HCT116 (cell line): ENCODE measurements around the gene HAND2. TPM values are rescaled to one million over a fixed set of nuclear protein-coding genes. Genes with fewer than 3 reads are reported as not detected.

Experiments used
- ATAC-seq: fragments of 200-7000 bp; cut with Tn5 transposase; 2 replicates; pipeline ENCODE4 v1.9.1; 2020; ENCODE audit warnings: mild to moderate bottlenecking, moderate library complexity
- BruUV-seq: library from RNA; stranded (reverse); fragments of 400-500 nt; replicated peaks from 2 replicates; lab custom pipeline; 2021; lab: Mats Ljungman, UMichigan
- CTCF ChIA-PET: fragments of 300-600 bp; sonication (Branson Sonifier 250); formaldehyde crosslinking; loops from one replicate; lab custom pipeline; 2021; ENCODE audit warnings: antibody characterized with exemption; lab: Charles Lee
- POLR2A ChIA-PET: fragments of 300-600, 350-600 bp; sonication (Branson Sonifier 250); formaldehyde crosslinking; loops from one replicate; lab custom pipeline; 2021; ENCODE audit warnings: antibody characterized with exemption; lab: Charles Lee
- RAD21 ChIA-PET, 2 experiments: fragments of 300-600 bp; sonication (Branson Sonifier 250); formaldehyde crosslinking; loops; one replicate each; lab custom pipeline; 2023; ENCODE audit warnings: low total read pairs in 2 of 2; ENCODE audit not compliant: uncharacterized antibody in 2 of 2, unreplicated experiment in 2 of 2, low non-redundant PET in 1 of 2; lab: Charles Lee
- DNase-seq: peaks from one replicate; pipeline ENCODE4 v3.0.0-alpha.2; 2010; ENCODE audit warnings: low read depth, low spot score
- H2AFZ ChIP-seq: fragments of 200-600 bp; shearing (Covaris generic), sonication (generic); 2 replicates; pipeline ENCODE4 v1.6.1; 2017; ENCODE audit warnings: low read depth, mixed run types, mixed read lengths, antibody characterized with exemption, low read length; ENCODE audit not compliant: poor library complexity, severe bottlenecking
- H3K27ac ChIP-seq: 2 replicates; pipeline ENCODE4 v1.5.1; 2012; ENCODE audit warnings: low read depth, low read length
- H3K27me3 ChIP-seq: fragments of 200-600 bp; sonication (generic); 2 replicates; pipeline ENCODE4 v1.6.1; 2016; ENCODE audit warnings: mixed run types, low read length, mixed read lengths; ENCODE audit not compliant: insufficient read depth
- H3K36me3 ChIP-seq, 2 experiments: fragments of 200-500 bp in 1 of 2; fragments of 200-600 bp in 1 of 2; sonication (Bioruptor generic) in 1 of 2; sonication (generic) in 1 of 2; 2 replicates each; pipeline versions ENCODE4 v1.5.1 to v1.6.1; 2014 to 2016; ENCODE audit warnings: low read length in 2 of 2, inconsistent platforms in 1 of 2, mixed read lengths in 1 of 2, mixed run types in 1 of 2; ENCODE audit not compliant: insufficient read depth in 2 of 2, control insufficient read depth in 1 of 2
- H3K4me1 ChIP-seq, 2 experiments: fragments of 200-600 bp in 1 of 2; sonication (generic) in 1 of 2; 2 replicates each; pipeline versions ENCODE4 v1.5.1 to v1.6.1; 2012 to 2017; ENCODE audit warnings: low read length in 2 of 2, inconsistent platforms in 1 of 2, mild to moderate bottlenecking in 1 of 2, mixed read lengths in 1 of 2, mixed run types in 1 of 2, moderate library complexity in 1 of 2; ENCODE audit not compliant: insufficient read depth in 2 of 2, control insufficient read depth in 1 of 2
- H3K4me2 ChIP-seq: fragments of 200-600 bp; sonication (generic); 2 replicates; pipeline ENCODE4 v1.6.1; 2017; ENCODE audit warnings: mixed run types, low read length, mixed read lengths
- H3K4me3 ChIP-seq, 2 experiments: fragments of 200-600 bp in 1 of 2; sonication (generic) in 1 of 2; replicated peaks in 1 of 2; 2 replicates each; pipeline ENCODE4 v1.5.1; 2011 to 2016; ENCODE audit warnings: low read length in 2 of 2, control low read depth in 1 of 2, low read depth in 1 of 2, mild to moderate bottlenecking in 1 of 2, mixed read lengths in 1 of 2, mixed run types in 1 of 2
- H3K79me2 ChIP-seq: fragments of 200-600 bp; sonication (generic); 2 replicates; pipeline ENCODE4 v1.6.1; 2017; ENCODE audit warnings: mild to moderate bottlenecking, mixed run types, low read length, moderate library complexity, mixed read lengths; ENCODE audit not compliant: insufficient read depth
- H3K9ac ChIP-seq: fragments of 200-600 bp; sonication (generic); 2 replicates; pipeline ENCODE4 v1.6.1; 2016; ENCODE audit warnings: low read length, mixed read lengths
- H3K9me2 ChIP-seq: fragments of 200-600 bp; sonication (generic), shearing (Covaris generic); 2 replicates; pipeline ENCODE4 v1.6.1; 2017; ENCODE audit warnings: mixed run types, mild to moderate bottlenecking, moderate library complexity; ENCODE audit not compliant: insufficient read depth
- H3K9me3 ChIP-seq, 2 experiments: fragments of 200-500 bp in 1 of 2; fragments of 200-600 bp in 1 of 2; sonication (Bioruptor generic) in 1 of 2; sonication (generic) in 1 of 2; 2 replicates each; pipeline ENCODE4 v1.6.1; 2014 to 2017; ENCODE audit warnings: low read length in 2 of 2, mixed read lengths in 2 of 2, inconsistent platforms in 1 of 2, low read depth in 1 of 2, mild to moderate bottlenecking in 1 of 2, mixed run types in 1 of 2, moderate library complexity in 1 of 2; ENCODE audit not compliant: control insufficient read depth in 1 of 2, insufficient read depth in 1 of 2
- H4K20me1 ChIP-seq: fragments of 200-600 bp; sonication (generic), shearing (Covaris generic); 2 replicates; pipeline ENCODE4 v1.6.1; 2017; ENCODE audit warnings: mixed run types, mild to moderate bottlenecking, moderate library complexity; ENCODE audit not compliant: insufficient read depth
- CBX3 ChIP-seq: IDR thresholded peaks from 2 replicates; pipeline ENCODE4 v1.6.1; 2012; ENCODE audit warnings: low read depth
- CTCF ChIP-seq, 3 experiments: fragments of 200-600 bp in 1 of 3; sonication (generic) in 1 of 3; IDR thresholded peaks in 2 of 3; conservative IDR thresholded peaks in 1 of 3; 2 replicates each; pipeline ENCODE4 v1.5.1; 2012 to 2017; ENCODE audit warnings: low read depth in 2 of 3, low read length in 2 of 3, antibody characterized with exemption in 1 of 3, borderline replicate concordance in 1 of 3, control low read depth in 1 of 3, mild to moderate bottlenecking in 1 of 3, mixed read lengths in 1 of 3, mixed run types in 1 of 3, moderate library complexity in 1 of 3; ENCODE audit not compliant: insufficient read depth in 1 of 3
- EGR1 ChIP-seq: IDR thresholded peaks from 2 replicates; pipeline ENCODE4 v1.6.1; 2012; ENCODE audit warnings: low read depth
- ELF1 ChIP-seq: IDR thresholded peaks from 2 replicates; pipeline ENCODE4 v1.6.1; 2012; ENCODE audit warnings: low read depth, borderline replicate concordance
- EZH2 ChIP-seq: fragments of 200-600 bp; sonication (generic); IDR thresholded peaks from 2 replicates; pipeline ENCODE4 v1.6.1; 2017; ENCODE audit warnings: antibody characterized with exemption, mixed run types
- EZH2phosphoT487 ChIP-seq: fragments of 200-600 bp; IDR thresholded peaks from 2 replicates; pipeline ENCODE4 v1.6.1; 2018; ENCODE audit warnings: antibody characterized with exemption, borderline replicate concordance
- POLR2A ChIP-seq: IDR thresholded peaks from 2 replicates; pipeline ENCODE4 v1.7.0; 2011; ENCODE audit warnings: borderline replicate concordance; ENCODE audit not compliant: insufficient read depth, insufficient read length; ENCODE audit errors: extremely low read depth
- RAD21 ChIP-seq: IDR thresholded peaks from 2 replicates; pipeline ENCODE4 v1.6.1; 2012; ENCODE audit warnings: low read depth, mild to moderate bottlenecking
- SIN3A ChIP-seq: IDR thresholded peaks from 2 replicates; pipeline ENCODE4 v1.6.1; 2012; ENCODE audit warnings: low read depth
- SP1 ChIP-seq: IDR thresholded peaks from 2 replicates; pipeline ENCODE4 v1.6.1; 2012; ENCODE audit warnings: low read depth
- TCF7L2 ChIP-seq: IDR thresholded peaks from 2 replicates; pipeline ENCODE4 v1.7.0; 2011; ENCODE audit warnings: borderline replicate concordance, inconsistent platforms; ENCODE audit not compliant: insufficient read depth, insufficient read length; ENCODE audit errors: extremely low read depth
- YY1 ChIP-seq: IDR thresholded peaks from 2 replicates; pipeline ENCODE4 v1.6.1; 2011; ENCODE audit warnings: low read length, low read depth, moderate library complexity, mild to moderate bottlenecking; ENCODE audit not compliant: insufficient replicate concordance; ENCODE audit errors: extremely low read depth
- ZFX ChIP-seq: fragments of 450-650 bp; IDR thresholded peaks from 2 replicates; pipeline ENCODE4 v1.6.1; 2017
- ZNF274 ChIP-seq: fragments of 200-500 bp; sonication (Bioruptor generic); IDR thresholded peaks from 2 replicates; pipeline ENCODE4 v1.6.1; 2014; ENCODE audit warnings: mild to moderate bottlenecking, low read depth, low read length, inconsistent platforms
- intact Hi-C: fragments of 100-400 bp; cut with micrococcal nuclease; formaldehyde crosslinking; loops from 2 replicates; pipeline ENCODE4 v1.10.0; 2022
- total RNA-seq: library from RNA; stranded (reverse); gene quantifications from one replicate; pipeline ENCODE4 v1.2.1, GENCODE V29; 2021; ENCODE audit not compliant: unreplicated experiment

Gene HAND2
- total RNA-seq, 1 experiment from 2014 or later, result not detected

GRCh38 chr4:173526027-173526482 lies 4.0 kb downstream of the HAND2 start (continued):
- TF ChIP-seq CTCF (IDR thresholded peaks at IDR 0.05 in 2 of 3, conservative IDR thresholded peaks at IDR 0.05 in 1 of 3; ENCODE audit: borderline replicate concordance in 1 of 3, insufficient read depth in 1 of 3, low read depth in 2 of 3, low read length in 2 of 3) (no peak), EZH2 (no peak), RAD21 (no peak), TCF7L2 (no peak), EGR1 (no peak), CBX3 (no peak), ZFX (no peak), ZNF274 (no peak), SP1 (no peak)

GRCh38 chr4:173525118-173526011 lies 4.7 kb downstream of the HAND2 start:
- H3K27me3 ChIP-seq, result no peaks in the 10 kb centered on the region
- H3K4me1 ChIP-seq, result no peaks in the 10 kb centered on the region
- ChIA-PET RAD21 (no interaction called here), POLR2A (no interaction called here), CTCF (no interaction called here)
- intact Hi-C loops, result no loop called here
- no peaks in the 10 kb centered on the region for H4K20me1 ChIP-seq
- DNase-seq (no peak), ATAC-seq (no peak)
- no TSS peak for BruUV-seq
- H3K9me3 ChIP-seq, result no peaks in the 10 kb centered on the region
- no peaks in the 10 kb centered on the region for H3K36me3 ChIP-seq
- H3K4me3 ChIP-seq, result no peak overlapping the region
- H3K79me2 ChIP-seq, result no peaks in the 10 kb centered on the region
- no peak overlapping the region for H3K27ac ChIP-seq
- no peaks in the 10 kb centered on the region for H3K9me2 ChIP-seq
- no peak overlapping the region for H2AFZ ChIP-seq
- TF ChIP-seq POLR2A (no peak), EZH2phosphoT487 (no peak), SIN3A (no peak), ELF1 (no peak), YY1 (no peak)
- H3K9ac ChIP-seq, result no peak overlapping the region
- H3K4me2 ChIP-seq, result no peak overlapping the region
